Liver (tissue), 9 donors: Measurements from ENCODE around the gene NBPF4. TPM values are rescaled to one million over a fixed set of nuclear protein-coding genes. Genes with fewer than 3 reads are reported as not detected.

Experiments
- DNase-seq: peaks from one replicate; pipeline ENCODE4 v3.0.0-alpha.2; 2017; ENCODE audit warnings: low spot score
- H3K27ac ChIP-seq, 2 donors: one replicate each; pipeline ENCODE4 v1.7.0; 2013; ENCODE audit warnings: inconsistent platforms in 2 of 2, low read length in 2 of 2, control low read depth in 1 of 2, low read depth in 1 of 2, mild to moderate bottlenecking in 1 of 2
- H3K27me3 ChIP-seq, 4 donors: one replicate each; pipeline versions ENCODE4 v1.6.1 to v1.7.0; 2013; ENCODE audit warnings: low read length in 3 of 4, inconsistent platforms in 1 of 4, mild to moderate bottlenecking in 1 of 4, moderate library complexity in 1 of 4; ENCODE audit not compliant: control insufficient read depth in 4 of 4, insufficient read depth in 4 of 4
- H3K36me3 ChIP-seq, 4 donors: one replicate each; pipeline versions ENCODE4 v1.6.1 to v1.7.0; 2013; ENCODE audit warnings: low read length in 3 of 4, mild to moderate bottlenecking in 3 of 4, low read depth in 1 of 4, moderate library complexity in 1 of 4; ENCODE audit not compliant: control insufficient read depth in 4 of 4, insufficient read depth in 3 of 4
- H3K4me1 ChIP-seq, 4 donors: one replicate each; pipeline versions ENCODE4 v1.6.1 to v1.7.0; 2013; ENCODE audit warnings: low read length in 3 of 4, mild to moderate bottlenecking in 3 of 4, moderate library complexity in 1 of 4; ENCODE audit not compliant: control insufficient read depth in 4 of 4, insufficient read depth in 4 of 4
- H3K4me3 ChIP-seq, 3 donors: one replicate each; pipeline versions ENCODE4 v1.6.1 to v1.7.0; 2013; ENCODE audit warnings: low read length in 3 of 3, control low read depth in 1 of 3, low read depth in 1 of 3, mild to moderate bottlenecking in 1 of 3
- H3K9ac ChIP-seq, 2 donors: one replicate each; pipeline ENCODE4 v1.7.0; 2013; ENCODE audit warnings: low read length in 2 of 2, mild to moderate bottlenecking in 2 of 2, moderate library complexity in 2 of 2, control low read depth in 1 of 2, low read depth in 1 of 2
- H3K9me3 ChIP-seq, 4 donors: one replicate each; pipeline versions ENCODE4 v1.6.1 to v1.7.0; 2013; ENCODE audit warnings: low read length in 3 of 4; ENCODE audit not compliant: control insufficient read depth in 4 of 4
- ATF3 ChIP-seq: IDR thresholded peaks from 2 replicates; pipeline ENCODE4 v1.6.1; 2016; ENCODE audit warnings: antibody characterized with exemption
- CTCF ChIP-seq: fragments of 150-350 bp; IDR thresholded peaks from 2 replicates; pipeline ENCODE4 v1.5.1; 2017; ENCODE audit warnings: improper control_type of control experiment, low read depth, low read length; ENCODE audit not compliant: missing input control
- FOXA1 ChIP-seq: IDR thresholded peaks from 2 replicates; pipeline ENCODE4 v1.6.1; 2016; ENCODE audit warnings: antibody characterized with exemption
- FOXA2 ChIP-seq: IDR thresholded peaks from 2 replicates; pipeline ENCODE4 v1.6.1; 2016; ENCODE audit warnings: antibody characterized with exemption
- GABPA ChIP-seq, 2 donors: IDR thresholded peaks in 1 of 2; conservative IDR thresholded peaks in 1 of 2; 2 replicates each; pipeline ENCODE4 v1.6.1; 2016; ENCODE audit warnings: antibody characterized with exemption in 2 of 2, mild to moderate bottlenecking in 1 of 2, moderate library complexity in 1 of 2
- HNF4A ChIP-seq, 2 donors: conservative IDR thresholded peaks; 2 replicates each; pipeline ENCODE4 v1.6.1; 2016; ENCODE audit warnings: antibody characterized with exemption in 2 of 2, mild to moderate bottlenecking in 2 of 2
- HNF4G ChIP-seq: IDR thresholded peaks from 2 replicates; pipeline ENCODE4 v1.6.1; 2016; ENCODE audit warnings: antibody characterized with exemption
- JUND ChIP-seq, 2 donors: IDR thresholded peaks; 2 replicates each; pipeline ENCODE4 v1.6.1; 2016; ENCODE audit warnings: antibody characterized with exemption in 2 of 2
- MAX ChIP-seq: IDR thresholded peaks from 2 replicates; pipeline ENCODE4 v1.6.1; 2016; ENCODE audit warnings: antibody characterized with exemption
- NR2F2 ChIP-seq: IDR thresholded peaks from 2 replicates; pipeline ENCODE4 v1.6.1; 2016; ENCODE audit warnings: antibody characterized with exemption
- RAD21 ChIP-seq, 2 donors: IDR thresholded peaks; 2 replicates each; pipeline ENCODE4 v1.6.1; 2016; ENCODE audit warnings: antibody characterized with exemption in 2 of 2, mild to moderate bottlenecking in 2 of 2
- REST ChIP-seq: IDR thresholded peaks from 2 replicates; pipeline ENCODE4 v1.6.1; 2016; ENCODE audit warnings: antibody characterized with exemption, mild to moderate bottlenecking
- RXRA ChIP-seq, 2 donors: IDR thresholded peaks; 2 replicates each; pipeline ENCODE4 v1.6.1; 2017 to 2018; ENCODE audit warnings: antibody characterized with exemption in 2 of 2, mild to moderate bottlenecking in 1 of 2
- SP1 ChIP-seq: IDR thresholded peaks from 2 replicates; pipeline ENCODE4 v1.6.1; 2018; ENCODE audit warnings: antibody characterized with exemption, mild to moderate bottlenecking
- TAF1 ChIP-seq: conservative IDR thresholded peaks from 2 replicates; pipeline ENCODE4 v1.6.1; 2016; ENCODE audit warnings: antibody characterized with exemption, mild to moderate bottlenecking
- YY1 ChIP-seq: IDR thresholded peaks from 2 replicates; pipeline ENCODE4 v1.6.1; 2016; ENCODE audit warnings: antibody characterized with exemption, mild to moderate bottlenecking
- ZBTB33 ChIP-seq: IDR thresholded peaks from 2 replicates; pipeline ENCODE4 v1.6.1; 2016; ENCODE audit warnings: antibody characterized with exemption
- WGBS: extraction: QIAGEN DNeasy Blood & Tissue Kit; methylation state at CpG from one replicate; pipeline ENCODE4 v1.1.7; 2013; 5-methylcytosine and 5-hydroxymethylcytosine counted together
- polyA plus RNA-seq, 2 donors: library from polyadenylated mRNA; stranded (reverse) in 1 of 2; unstranded in 1 of 2; fragments of 200-250 nt in 1 of 2; fragments of >200 nt in 1 of 2; fragmentation: Nextera tagmentation in 1 of 2; extraction: Ambion mirVana in 1 of 2; gene quantifications; one replicate each; pipeline versions ENCODE4 v1.2.1 to v1.2.3, GENCODE V29; 2013 to 2015
- total RNA-seq, 2 donors: library from RNA; depleted of rRNA; stranded (reverse); fragments of >200 nt; gene quantifications; one replicate each; pipeline ENCODE4 v1.2.3, GENCODE V29; 2014
- donor health status: healthy.
- donor health status: healthy.
- donor health status: healthy.
- donor health status: healthy.
- donor health status: healthy.

Gene NBPF4
- total and polyA plus RNA-seq, 4 donors: 0.09 TPM; not detected in 3

- no peak for TF ChIP-seq FOXA1
- no peak for TF ChIP-seq REST
- no peak for TF ChIP-seq HNF4A (conservative IDR thresholded peaks at IDR 0.05)
- TF ChIP-seq YY1: no peak
Observed at GRCh38 chr1:108188801-108189200, 55.1 kb downstream of the NBPF4 start (continued).

GRCh38 chr1:108182959-108183700 is 60.7 kb downstream of the NBPF4 start:
- peaks cover 0 to 6% (median 2%) of the 10 kb centered on the region in 4 donors for H3K9me3 ChIP-seq
- peaks cover 0 to 3% (median 0%) of the 10 kb centered on the region in 4 donors for H3K36me3 ChIP-seq
- H3K4me1 ChIP-seq: no peaks in the 10 kb centered on the region
- WGBS: 40% methylated on average over 2 of the region's 2 CpGs
- no peak overlapping the region for H3K4me3 ChIP-seq
- TF ChIP-seq FOXA2: no peak
- TF ChIP-seq ZBTB33: no peak
- TF ChIP-seq TAF1: no peak
- TF ChIP-seq HNF4G: no peak
- TF ChIP-seq JUND (IDR thresholded peaks at IDR 0.05): no peak
- no peak for TF ChIP-seq FOXA1
- no peak for TF ChIP-seq REST
- no peak for TF ChIP-seq NR2F2
- TF ChIP-seq HNF4A (conservative IDR thresholded peaks at IDR 0.05): no peak
- TF ChIP-seq YY1: no peak
- TF ChIP-seq RAD21 (IDR thresholded peaks at IDR 0.05): no peak
- TF ChIP-seq MAX: no peak
- TF ChIP-seq RXRA (IDR thresholded peaks at IDR 0.05): no peak
- TF ChIP-seq SP1: no peak
- no peak for TF ChIP-seq GABPA (IDR thresholded peaks at IDR 0.05 in 1 of 2, conservative IDR thresholded peaks at IDR 0.05 in 1 of 2)
- no peak for TF ChIP-seq ATF3
- TF ChIP-seq CTCF: no peak
- H3K9ac ChIP-seq: no peak overlapping the region
- no peaks in the 10 kb centered on the region for H3K27me3 ChIP-seq
- no peak for DNase-seq
- no peak overlapping the region for H3K27ac ChIP-seq
